Measurements from ENCODE around the gene ARL15. TPM values are rescaled to one million over a fixed set of nuclear protein-coding genes. Genes with fewer than 3 reads are reported as not detected.
A peak's percentile ranks its signal among the peaks of the same experiment; 100 is the strongest.

The ARL15 gene
- total and polyA plus RNA-seq, 2 of the 8 experiments (the other 6 are each of a cell fraction or from before 2014, with no cell fraction given), result 9.9 to 21.2 TPM

GRCh38 chr5:53950621-53951020, 359.8 kb downstream of the ARL15 start:
- CTCF ChIA-PET (ENCODE audit: partially characterized antibody), result interaction anchor here (0.6 kb wide), 1 partner anchor 13 kb away, joined by 5 read pairs; no protein-coding TSS in a partner anchor
- TF ChIP-seq ZNF274 (IDR thresholded peaks at IDR 0.05; ENCODE audit: borderline replicate concordance, extremely low read depth, low read length) (no peak), KDM1A (IDR thresholded peaks at IDR 0.05; ENCODE audit: borderline replicate concordance, low read length) (no peak), RNF2 (IDR thresholded peaks at IDR 0.05; ENCODE audit: borderline replicate concordance, low read depth, low read length, missing control alignments, poor library complexity, severe bottlenecking) (no peak), EP300 (IDR thresholded peaks at IDR 0.05; ENCODE audit: borderline replicate concordance in 1 of 2, low read depth in 2 of 2, low read length in 2 of 2) (no peak), TAF7 (optimal IDR thresholded peaks at IDR 0.05; ENCODE audit: borderline replicate concordance, low read depth, low read length) (no peak), BACH1 (IDR thresholded peaks at IDR 0.05; ENCODE audit: low read length) (no peak), NRF1 (IDR thresholded peaks at IDR 0.05; ENCODE audit: low read depth, low read length) (no peak), SAP30 (IDR thresholded peaks at IDR 0.05; ENCODE audit: insufficient read depth, insufficient replicate concordance, low read length) (no peak), MAX (IDR thresholded peaks at IDR 0.05) (no peak), JUND (IDR thresholded peaks at IDR 0.05; ENCODE audit: low read length) (no peak), NANOG (IDR thresholded peaks at IDR 0.05; ENCODE audit: insufficient read depth, low read depth, low read length, poor library complexity, severe bottlenecking) (no peak), CBX8 (IDR thresholded peaks at IDR 0.05; ENCODE audit: borderline replicate concordance, low read depth, low read length) (no peak), TAF1 (IDR thresholded peaks at IDR 0.05; ENCODE audit: low read depth, low read length) (no peak)

More at GRCh38 chr5:53950621-53951020, 359.8 kb downstream of the ARL15 start:
- H2BK5ac ChIP-seq (ENCODE audit: low read depth, low read length), result no peak overlapping the region
- H4K8ac ChIP-seq (ENCODE audit: extremely low read depth, insufficient read depth, low read length), result no peak overlapping the region
- no peaks in the 10 kb centered on the region; the same call in 1 of the 2 replicates for H3K23me2 ChIP-seq (ENCODE audit: low read depth, low read length)
- no peak overlapping the region for H3K14ac ChIP-seq (ENCODE audit: insufficient read length)
- no peaks in the 10 kb centered on the region for H3K9me3 ChIP-seq (ENCODE audit: insufficient read depth in 2 of 2, low read depth in 1 of 2, low read length in 1 of 2)
- POLR2A ChIA-PET (ENCODE audit: partially characterized antibody), result interaction anchor here (1.1 kb wide), 1 partner anchor 16 kb away, joined by 4 read pairs; no protein-coding TSS in a partner anchor
- H3K9ac ChIP-seq (replicated peaks in 1 of 4; ENCODE audit: extremely low read depth in 1 of 4, low read depth in 3 of 4, low read length in 3 of 4), result no peak overlapping the region
- no peak overlapping the region for H4K5ac ChIP-seq (ENCODE audit: insufficient read length, low read depth, low read length)
- no peak overlapping the region for H4K91ac ChIP-seq (replicated peaks; ENCODE audit: insufficient read length, low read length)
- no peaks in the 10 kb centered on the region for H4K20me1 ChIP-seq (replicated peaks in 1 of 2; ENCODE audit: control insufficient read depth in 1 of 2, insufficient read depth in 2 of 2, low read length in 2 of 2)
- no peaks in the 10 kb centered on the region for H3K36me3 ChIP-seq (ENCODE audit: control insufficient read depth in 2 of 4, insufficient read depth in 4 of 4, low read length in 3 of 4)
- no peaks in the 10 kb centered on the region for H3K79me1 ChIP-seq (ENCODE audit: low read depth, low read length)
- no peak overlapping the region for H3K27ac ChIP-seq (ENCODE audit: low read depth, low read length)
- H2AK5ac ChIP-seq (ENCODE audit: low read depth, low read length), result no peak overlapping the region
- H3K79me2 ChIP-seq (ENCODE audit: control insufficient read depth in 1 of 2, insufficient read depth in 2 of 2, low read length in 2 of 2), result no peaks in the 10 kb centered on the region
- FAIRE-seq (peak; percentile 28), DNase-seq (ENCODE audit: low read depth in 1 of 2, low spot score in 2 of 2) (no peak)
- H3K18ac ChIP-seq (ENCODE audit: extremely low read depth, low read length), result no peak overlapping the region
- no peak overlapping the region for H2BK20ac ChIP-seq (ENCODE audit: low read length)
- H3K27me3 ChIP-seq (replicated peaks in 1 of 4; ENCODE audit: control insufficient read depth in 3 of 4, extremely low read depth in 1 of 4, insufficient read depth in 3 of 4, low read length in 3 of 4), result no peaks in the 10 kb centered on the region
- no peak overlapping the region for H3K4me3 ChIP-seq (ENCODE audit: extremely low read depth in 1 of 4, insufficient read depth in 2 of 4, low read depth in 3 of 4, low read length in 4 of 4)
- 91% methylated on average over 3 of the region's 3 CpGs; no CpG with 5 or more reads in 1 of the 2 experiments for WGBS, 2 experiments (ENCODE audit: extremely low coverage in 1 of 2, insufficient coverage in 1 of 2, insufficient read length in 1 of 2, insufficient replicate concordance in 2 of 2, low coverage in 1 of 2, low lambda C conversion rate in 2 of 2, missing lambda C conversion rate in 1 of 2)
- H3K56ac ChIP-seq (replicated peaks; ENCODE audit: insufficient read length, low read depth, low read length), result no peak overlapping the region
- H2BK120ac ChIP-seq (replicated peaks; ENCODE audit: low read depth, low read length), result no peak overlapping the region
- no peak overlapping the region for H2AFZ ChIP-seq (ENCODE audit: low read length)
- no peak overlapping the region for H3K4me2 ChIP-seq (ENCODE audit: insufficient read depth in 1 of 2, low read depth in 2 of 2, low read length in 2 of 2)
- peaks cover 0 to 7% (median 2%) of the 10 kb centered on the region in 4 experiments; a peak in 2 of 7 replicates for H3K4me1 ChIP-seq (replicated peaks in 1 of 4; ENCODE audit: control insufficient read depth in 3 of 4, insufficient read depth in 4 of 4, low read length in 3 of 4)
- no peak overlapping the region for H2BK15ac ChIP-seq (ENCODE audit: low read length)
- H3K23ac ChIP-seq (ENCODE audit: insufficient read length), result no peak overlapping the region
- no peak overlapping the region for H2BK12ac ChIP-seq (ENCODE audit: low read depth, low read length)
- no peak overlapping the region for H3K4ac ChIP-seq (replicated peaks; ENCODE audit: insufficient read length, low read depth, low read length)

All from H1 (cell line).